Measurements from ENCODE around the gene ROBO1. TPM values are rescaled to one million over a fixed set of nuclear protein-coding genes. Genes with fewer than 3 reads are reported as not detected.

ROBO1 gene
- total RNA-seq, 1 donor from 2014 or later = 73.8 TPM

DNA sequence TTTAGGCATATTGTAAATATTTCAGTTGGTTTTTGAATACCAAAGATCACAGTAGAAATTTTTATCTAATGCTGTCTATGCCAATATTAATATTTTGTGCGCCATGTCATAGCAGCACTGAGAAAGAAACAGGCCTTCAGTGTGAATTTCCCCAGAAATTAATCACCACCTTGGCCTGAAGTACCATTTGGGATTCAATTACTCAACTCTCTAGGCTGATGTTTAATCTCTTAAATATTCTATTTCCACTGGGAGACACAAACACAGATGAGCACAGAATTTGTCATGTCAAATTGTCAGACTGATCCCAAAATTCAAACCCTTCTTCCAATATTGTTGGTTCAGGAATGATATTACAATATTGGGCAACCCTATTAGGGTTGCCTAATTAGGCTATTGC is 509.3 kb downstream of the ROBO1 start:
- H3K27me3 Mint-ChIP-seq (ENCODE audit: unreplicated experiment) = no peaks in the 10 kb centered on the region
- H3K4me1 Mint-ChIP-seq (ENCODE audit: unreplicated experiment) = peaks cover 5% of the 10 kb centered on the region
- no peak for DNase-seq (ENCODE audit: extremely low spot score, unreplicated experiment)
- H3K4me3 Mint-ChIP-seq (ENCODE audit: unreplicated experiment) = no peak overlapping the region
- TF ChIP-seq, protein P1, sequence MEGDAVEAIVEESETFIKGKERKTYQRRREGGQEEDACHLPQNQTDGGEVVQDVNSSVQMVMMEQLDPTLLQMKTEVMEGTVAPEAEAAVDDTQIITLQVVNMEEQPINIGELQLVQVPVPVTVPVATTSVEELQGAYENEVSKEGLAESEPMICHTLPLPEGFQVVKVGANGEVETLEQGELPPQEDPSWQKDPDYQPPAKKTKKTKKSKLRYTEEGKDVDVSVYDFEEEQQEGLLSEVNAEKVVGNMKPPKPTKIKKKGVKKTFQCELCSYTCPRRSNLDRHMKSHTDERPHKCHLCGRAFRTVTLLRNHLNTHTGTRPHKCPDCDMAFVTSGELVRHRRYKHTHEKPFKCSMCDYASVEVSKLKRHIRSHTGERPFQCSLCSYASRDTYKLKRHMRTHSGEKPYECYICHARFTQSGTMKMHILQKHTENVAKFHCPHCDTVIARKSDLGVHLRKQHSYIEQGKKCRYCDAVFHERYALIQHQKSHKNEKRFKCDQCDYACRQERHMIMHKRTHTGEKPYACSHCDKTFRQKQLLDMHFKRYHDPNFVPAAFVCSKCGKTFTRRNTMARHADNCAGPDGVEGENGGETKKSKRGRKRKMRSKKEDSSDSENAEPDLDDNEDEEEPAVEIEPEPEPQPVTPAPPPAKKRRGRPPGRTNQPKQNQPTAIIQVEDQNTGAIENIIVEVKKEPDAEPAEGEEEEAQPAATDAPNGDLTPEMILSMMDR (IDR thresholded peaks at IDR 0.05) = no peak
- H3K9me3 Mint-ChIP-seq (ENCODE audit: unreplicated experiment) = no peaks in the 10 kb centered on the region
- no peaks in the 10 kb centered on the region for H3K36me3 Mint-ChIP-seq (ENCODE audit: unreplicated experiment)
- H3K27ac Mint-ChIP-seq (ENCODE audit: unreplicated experiment) = no peak overlapping the region

DNA sequence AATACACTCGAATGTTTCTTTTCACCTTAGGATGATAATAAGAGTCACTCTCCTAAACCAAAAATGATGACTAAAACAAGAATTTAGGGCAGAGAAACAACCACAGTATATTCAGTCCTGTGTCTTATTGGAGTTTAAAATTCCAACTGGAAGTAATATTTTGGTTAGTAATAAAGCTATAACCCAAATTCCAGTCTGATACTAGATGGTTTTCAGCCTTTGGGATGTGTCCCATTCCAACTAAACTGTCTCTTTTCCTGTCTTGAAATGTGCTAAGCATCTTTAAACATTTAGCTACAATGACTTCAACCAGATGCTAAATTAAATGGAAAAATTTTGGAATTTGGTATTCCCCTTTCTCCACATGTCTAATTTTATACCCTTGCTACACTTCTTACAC is 510.0 kb downstream of the ROBO1 start:
- Mint-ChIP-seq H3K27me3 (ENCODE audit: unreplicated experiment) (no peaks in the 10 kb centered on the region), H3K27ac (ENCODE audit: unreplicated experiment) (no peak overlapping the region), H3K36me3 (ENCODE audit: unreplicated experiment) (no peaks in the 10 kb centered on the region), H3K4me3 (ENCODE audit: unreplicated experiment) (no peak overlapping the region), H3K9me3 (ENCODE audit: unreplicated experiment) (no peaks in the 10 kb centered on the region), H3K4me1 (ENCODE audit: unreplicated experiment) (peaks cover 5% of the 10 kb centered on the region)
- TF ChIP-seq, protein P1 (IDR thresholded peaks at IDR 0.05) = no peak
- no peak for DNase-seq (ENCODE audit: extremely low spot score, unreplicated experiment)

DNA sequence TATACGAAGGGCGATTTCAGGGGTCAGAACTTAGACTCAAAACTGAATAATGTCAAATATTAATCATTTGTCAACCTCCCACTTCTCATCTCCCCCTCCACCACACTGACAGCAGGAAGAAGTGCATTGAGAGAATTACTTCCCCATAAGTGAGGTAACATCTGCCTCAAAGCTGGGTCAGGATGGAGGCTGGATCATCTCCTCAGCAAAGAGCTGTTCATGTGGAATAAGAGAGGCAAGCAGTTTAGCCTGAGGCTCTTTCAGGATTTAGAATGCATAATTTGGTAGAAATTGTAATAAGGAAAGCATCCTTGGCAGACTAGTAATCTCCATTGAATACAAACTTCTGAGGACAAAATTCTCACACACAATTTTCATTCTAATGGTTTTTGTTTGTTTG is 512.1 kb downstream of the ROBO1 start:
- TF ChIP-seq, protein P1 (IDR thresholded peaks at IDR 0.05) = no peak
- H3K36me3 Mint-ChIP-seq (ENCODE audit: unreplicated experiment) = no peaks in the 10 kb centered on the region
- H3K4me1 Mint-ChIP-seq (ENCODE audit: unreplicated experiment) = no peaks in the 10 kb centered on the region
- H3K27ac Mint-ChIP-seq (ENCODE audit: unreplicated experiment) = no peak overlapping the region
- no peaks in the 10 kb centered on the region for H3K27me3 Mint-ChIP-seq (ENCODE audit: unreplicated experiment)
- DNase-seq (ENCODE audit: extremely low spot score, unreplicated experiment) = no peak
- no peaks in the 10 kb centered on the region for H3K9me3 Mint-ChIP-seq (ENCODE audit: unreplicated experiment)
- no peak overlapping the region for H3K4me3 Mint-ChIP-seq (ENCODE audit: unreplicated experiment)

DNA sequence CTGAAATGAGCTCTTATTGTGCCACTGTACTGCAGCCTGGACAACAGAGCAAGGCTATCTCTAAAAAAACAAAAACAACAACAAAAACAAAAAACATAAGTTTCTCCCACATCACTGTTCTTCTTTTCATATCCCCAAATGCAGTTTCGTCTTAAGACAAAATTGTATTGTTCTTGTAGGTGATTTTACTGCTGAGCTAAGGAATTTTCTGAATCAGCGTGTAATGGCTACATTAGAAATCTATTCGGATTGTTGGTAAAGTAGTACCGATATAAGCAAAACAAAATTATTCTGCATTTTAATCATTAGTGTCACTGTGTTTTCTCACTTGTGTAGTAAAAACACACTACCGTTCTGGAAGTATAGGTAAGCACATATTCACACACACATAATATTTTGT is 512.5 kb downstream of the ROBO1 start:
- Mint-ChIP-seq H3K27ac (ENCODE audit: unreplicated experiment) (no peak overlapping the region), H3K27me3 (ENCODE audit: unreplicated experiment) (no peaks in the 10 kb centered on the region), H3K4me3 (ENCODE audit: unreplicated experiment) (no peak overlapping the region), H3K9me3 (ENCODE audit: unreplicated experiment) (no peaks in the 10 kb centered on the region), H3K4me1 (ENCODE audit: unreplicated experiment) (no peaks in the 10 kb centered on the region), H3K36me3 (ENCODE audit: unreplicated experiment) (no peaks in the 10 kb centered on the region)
- TF ChIP-seq, protein P1 (IDR thresholded peaks at IDR 0.05) = no peak
- DNase-seq (ENCODE audit: extremely low spot score, unreplicated experiment) = no peak

DNA sequence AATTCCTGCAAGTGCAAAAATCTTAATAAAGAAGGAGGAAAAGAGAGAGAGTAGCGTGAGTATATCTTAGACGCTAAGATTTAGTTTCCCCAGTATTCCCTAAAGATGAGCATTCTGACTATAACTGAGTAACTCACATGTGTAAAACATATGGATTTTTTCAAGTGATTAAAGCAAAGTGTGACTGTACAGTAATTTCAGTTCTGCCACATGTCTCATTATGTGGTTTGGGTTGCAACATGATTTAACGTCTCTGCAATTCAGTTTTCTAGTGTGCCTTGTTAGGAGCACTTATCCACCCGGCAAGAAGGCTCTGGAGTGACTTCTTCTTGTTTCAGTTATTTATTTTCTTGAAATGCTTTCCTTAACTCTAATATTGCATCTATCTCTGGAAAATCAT is 514.1 kb downstream of the ROBO1 start:
- Mint-ChIP-seq H3K27ac (ENCODE audit: unreplicated experiment) (no peak overlapping the region), H3K27me3 (ENCODE audit: unreplicated experiment) (no peaks in the 10 kb centered on the region), H3K9me3 (ENCODE audit: unreplicated experiment) (no peaks in the 10 kb centered on the region), H3K4me1 (ENCODE audit: unreplicated experiment) (peaks cover 13% of the 10 kb centered on the region), H3K36me3 (ENCODE audit: unreplicated experiment) (no peaks in the 10 kb centered on the region), H3K4me3 (ENCODE audit: unreplicated experiment) (no peak overlapping the region)
- no peak for DNase-seq (ENCODE audit: extremely low spot score, unreplicated experiment)
- TF ChIP-seq, protein P1 (IDR thresholded peaks at IDR 0.05) = no peak

Data from osteocyte (in vitro differentiated cells).